KMS-11 (cell line): ENCODE results near the gene DAZAP1.

ENCODE experiments used
- H2AFZ ChIP-seq: fragments of 200-600 bp; sonication (generic); 2 replicates; pipeline ENCODE4 v1.6.1; 2016; ENCODE audit warnings: antibody characterized with exemption, mixed run types, low read depth
- H3K27ac ChIP-seq: fragments of 200-600 bp; sonication (generic); 2 replicates; pipeline ENCODE4 v1.6.1; 2016; ENCODE audit warnings: mild to moderate bottlenecking, mixed run types
- H3K27me3 ChIP-seq: fragments of 200-600 bp; sonication (generic); 2 replicates; pipeline ENCODE4 v1.6.1; 2017; ENCODE audit warnings: mild to moderate bottlenecking, low read depth, mixed run types, moderate library complexity; ENCODE audit not compliant: insufficient read depth
- H3K36me3 ChIP-seq: fragments of 200-600 bp; sonication (generic); 2 replicates; pipeline ENCODE4 v1.6.1; 2017; ENCODE audit warnings: mild to moderate bottlenecking, mixed run types; ENCODE audit not compliant: insufficient read depth
- H3K4me1 ChIP-seq: fragments of 200-600 bp; sonication (generic); 2 replicates; pipeline ENCODE4 v1.6.1; 2016; ENCODE audit warnings: mild to moderate bottlenecking, low read depth, mixed run types; ENCODE audit not compliant: poor library complexity, severe bottlenecking
- H3K4me2 ChIP-seq: fragments of 200-600 bp; sonication (generic); 2 replicates; pipeline ENCODE4 v1.7.0; 2016; ENCODE audit warnings: mild to moderate bottlenecking, mixed run types
- H3K4me3 ChIP-seq: fragments of 200-600 bp; sonication (generic); IDR thresholded peaks from 2 replicates; pipeline ENCODE4 v1.6.1; 2017; ENCODE audit warnings: low read depth, low read length, mixed read lengths; ENCODE audit not compliant: insufficient read depth
- H3K79me2 ChIP-seq: fragments of 200-600 bp; sonication (generic); 2 replicates; pipeline ENCODE4 v1.6.1; 2016; ENCODE audit warnings: low read depth, mixed run types; ENCODE audit not compliant: insufficient read depth
- H3K9ac ChIP-seq: fragments of 200-600 bp; sonication (generic); 2 replicates; pipeline ENCODE4 v1.6.1; 2016; ENCODE audit warnings: mild to moderate bottlenecking, mixed run types
- H4K20me1 ChIP-seq: fragments of 200-600 bp; sonication (generic); 2 replicates; pipeline ENCODE4 v1.6.1; 2016; ENCODE audit warnings: mild to moderate bottlenecking, mixed run types; ENCODE audit not compliant: insufficient read depth
- TF ChIP-seq, protein P1 (sequence below): fragments of 200-600 bp; sonication (generic); conservative IDR thresholded peaks from 2 replicates; pipeline ENCODE4 v1.6.1; 2017; ENCODE audit warnings: low read depth, mild to moderate bottlenecking, antibody characterized with exemption, low read length, moderate library complexity, mixed read lengths

Gene DAZAP1

DNA sequence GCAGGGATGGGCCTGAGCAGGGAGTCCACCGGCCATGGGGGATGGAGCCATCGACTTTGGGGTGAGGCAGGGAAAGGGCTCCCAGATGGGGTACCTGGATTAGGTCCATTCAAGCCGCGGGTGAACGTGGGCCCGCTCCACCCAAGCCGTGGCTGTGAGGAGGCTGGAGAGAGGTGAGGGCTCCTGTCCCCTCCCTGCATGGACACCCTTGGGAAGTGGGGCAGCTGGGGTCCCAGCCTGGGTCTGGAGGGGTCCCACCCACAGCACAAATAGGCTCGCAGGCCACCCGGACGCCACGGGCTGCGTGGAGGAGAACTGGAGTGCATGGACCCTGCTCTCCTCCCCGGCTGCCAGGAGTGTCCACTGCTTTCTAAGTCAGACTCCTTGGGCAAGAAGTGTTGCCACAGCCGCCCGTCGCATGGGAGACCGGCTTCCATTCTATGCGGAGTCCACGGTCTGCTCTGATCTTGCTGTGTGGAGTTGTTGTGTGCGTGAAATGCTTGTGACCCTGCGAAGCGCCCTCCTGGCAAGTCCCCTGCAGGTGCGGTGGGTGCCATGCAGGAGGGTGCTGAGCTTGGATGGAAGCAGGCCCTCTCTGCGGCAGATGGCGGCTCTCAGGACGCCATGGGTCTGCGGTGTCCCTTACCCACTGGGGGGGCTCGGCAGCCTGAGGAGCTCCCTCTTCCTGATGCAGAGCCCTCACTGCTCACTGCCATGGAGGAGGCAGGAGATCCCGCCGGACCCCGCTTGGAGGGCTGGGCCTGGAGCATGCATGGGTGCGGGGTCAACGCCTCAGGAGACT is 2.0 kb downstream of the DAZAP1 start:
- Histone ChIP-seq H3K27me3 (no peaks in the 10 kb centered on the region), H3K4me2 (peak overlapping the region; percentile 76), H3K27ac (peak overlapping the region; percentile 91; the same call in 1 of the 2 replicates), H3K4me3 (peak overlapping the region; percentile 37), H2AFZ (no peak overlapping the region), H3K36me3 (no peaks in the 10 kb centered on the region), H3K9ac (peak overlapping the region; percentile 99; the same call in 1 of the 2 replicates), H3K79me2 (peaks cover 66% of the 10 kb centered on the region), H3K4me1 (peaks cover 36% of the 10 kb centered on the region), H4K20me1 (peaks cover 50% of the 10 kb centered on the region)
- TF ChIP-seq, protein P1, sequence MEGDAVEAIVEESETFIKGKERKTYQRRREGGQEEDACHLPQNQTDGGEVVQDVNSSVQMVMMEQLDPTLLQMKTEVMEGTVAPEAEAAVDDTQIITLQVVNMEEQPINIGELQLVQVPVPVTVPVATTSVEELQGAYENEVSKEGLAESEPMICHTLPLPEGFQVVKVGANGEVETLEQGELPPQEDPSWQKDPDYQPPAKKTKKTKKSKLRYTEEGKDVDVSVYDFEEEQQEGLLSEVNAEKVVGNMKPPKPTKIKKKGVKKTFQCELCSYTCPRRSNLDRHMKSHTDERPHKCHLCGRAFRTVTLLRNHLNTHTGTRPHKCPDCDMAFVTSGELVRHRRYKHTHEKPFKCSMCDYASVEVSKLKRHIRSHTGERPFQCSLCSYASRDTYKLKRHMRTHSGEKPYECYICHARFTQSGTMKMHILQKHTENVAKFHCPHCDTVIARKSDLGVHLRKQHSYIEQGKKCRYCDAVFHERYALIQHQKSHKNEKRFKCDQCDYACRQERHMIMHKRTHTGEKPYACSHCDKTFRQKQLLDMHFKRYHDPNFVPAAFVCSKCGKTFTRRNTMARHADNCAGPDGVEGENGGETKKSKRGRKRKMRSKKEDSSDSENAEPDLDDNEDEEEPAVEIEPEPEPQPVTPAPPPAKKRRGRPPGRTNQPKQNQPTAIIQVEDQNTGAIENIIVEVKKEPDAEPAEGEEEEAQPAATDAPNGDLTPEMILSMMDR, result no peak

DNA sequence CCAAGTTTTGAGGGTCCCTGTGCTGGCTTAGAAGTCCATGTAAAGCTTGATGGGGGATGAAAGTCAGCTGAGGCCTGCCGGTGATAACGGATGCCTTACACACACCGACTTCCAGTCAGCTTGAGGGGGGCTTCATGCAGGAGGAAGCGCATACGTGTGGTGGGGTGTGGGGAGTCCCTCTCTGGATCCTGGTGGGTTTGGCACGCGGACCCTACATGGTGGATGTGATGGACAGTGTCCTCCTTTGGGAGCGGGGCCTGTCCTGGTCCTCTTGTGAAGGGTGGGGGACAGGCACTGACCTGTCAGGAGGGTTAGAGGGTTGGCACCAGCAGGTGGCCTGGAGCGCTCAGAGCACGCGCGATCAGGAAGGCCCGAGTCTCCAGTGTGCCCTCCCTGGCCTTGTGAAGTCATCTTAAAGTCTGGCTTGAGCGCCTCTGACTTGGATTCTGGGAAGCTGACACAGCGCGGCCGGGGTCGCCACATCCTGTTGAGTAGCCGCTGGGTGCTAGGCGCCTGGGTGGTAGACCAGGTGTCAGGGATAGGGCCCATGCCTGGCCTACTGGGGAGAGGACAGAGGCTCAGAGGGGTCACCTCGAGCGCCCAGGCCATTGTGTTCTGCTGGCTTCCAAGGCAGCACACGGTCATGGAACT is 2.9 kb downstream of the DAZAP1 start:
- Histone ChIP-seq H3K4me1 (peaks cover 36% of the 10 kb centered on the region), H3K9ac (no peak overlapping the region), H3K4me3 (no peak overlapping the region), H2AFZ (no peak overlapping the region), H3K27me3 (no peaks in the 10 kb centered on the region), H3K79me2 (peaks cover 75% of the 10 kb centered on the region), H3K27ac (no peak overlapping the region), H3K36me3 (no peaks in the 10 kb centered on the region), H4K20me1 (peaks cover 51% of the 10 kb centered on the region), H3K4me2 (peak overlapping the region; percentile 76; the same call in 1 of the 2 replicates)
- TF ChIP-seq, protein P1, result no peak

DNA sequence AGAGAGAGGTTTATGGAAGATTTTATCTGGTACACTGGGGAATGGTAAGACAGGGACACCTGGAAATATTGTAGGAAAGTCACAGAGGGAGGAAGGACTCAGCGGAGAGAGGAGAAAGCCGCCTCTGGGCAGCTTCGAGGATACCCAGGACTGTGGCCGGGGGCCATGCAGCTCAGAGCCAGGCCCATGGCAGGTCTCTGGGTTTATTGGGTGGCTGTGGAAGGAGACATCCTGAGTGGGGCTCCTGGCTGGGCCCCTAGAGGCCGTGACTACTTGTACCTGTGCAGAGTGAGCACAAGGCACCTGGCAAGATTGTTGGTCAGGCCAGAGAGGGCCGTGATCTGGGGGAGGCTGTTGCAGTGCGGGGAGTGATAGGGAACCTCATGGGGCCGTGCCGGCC is 3.4 kb downstream of the DAZAP1 start:
- no peak overlapping the region for H3K9ac ChIP-seq
- H3K27ac ChIP-seq, result no peak overlapping the region
- H3K4me1 ChIP-seq, result peaks cover 36% of the 10 kb centered on the region
- peaks cover 80% of the 10 kb centered on the region for H3K79me2 ChIP-seq
- H3K4me2 ChIP-seq, result no peak overlapping the region
- TF ChIP-seq, protein P1, result no peak
- H4K20me1 ChIP-seq, result peaks cover 56% of the 10 kb centered on the region
- no peak overlapping the region for H2AFZ ChIP-seq
- H3K4me3 ChIP-seq, result no peak overlapping the region
- H3K27me3 ChIP-seq, result no peaks in the 10 kb centered on the region
- H3K36me3 ChIP-seq, result no peaks in the 10 kb centered on the region

DNA sequence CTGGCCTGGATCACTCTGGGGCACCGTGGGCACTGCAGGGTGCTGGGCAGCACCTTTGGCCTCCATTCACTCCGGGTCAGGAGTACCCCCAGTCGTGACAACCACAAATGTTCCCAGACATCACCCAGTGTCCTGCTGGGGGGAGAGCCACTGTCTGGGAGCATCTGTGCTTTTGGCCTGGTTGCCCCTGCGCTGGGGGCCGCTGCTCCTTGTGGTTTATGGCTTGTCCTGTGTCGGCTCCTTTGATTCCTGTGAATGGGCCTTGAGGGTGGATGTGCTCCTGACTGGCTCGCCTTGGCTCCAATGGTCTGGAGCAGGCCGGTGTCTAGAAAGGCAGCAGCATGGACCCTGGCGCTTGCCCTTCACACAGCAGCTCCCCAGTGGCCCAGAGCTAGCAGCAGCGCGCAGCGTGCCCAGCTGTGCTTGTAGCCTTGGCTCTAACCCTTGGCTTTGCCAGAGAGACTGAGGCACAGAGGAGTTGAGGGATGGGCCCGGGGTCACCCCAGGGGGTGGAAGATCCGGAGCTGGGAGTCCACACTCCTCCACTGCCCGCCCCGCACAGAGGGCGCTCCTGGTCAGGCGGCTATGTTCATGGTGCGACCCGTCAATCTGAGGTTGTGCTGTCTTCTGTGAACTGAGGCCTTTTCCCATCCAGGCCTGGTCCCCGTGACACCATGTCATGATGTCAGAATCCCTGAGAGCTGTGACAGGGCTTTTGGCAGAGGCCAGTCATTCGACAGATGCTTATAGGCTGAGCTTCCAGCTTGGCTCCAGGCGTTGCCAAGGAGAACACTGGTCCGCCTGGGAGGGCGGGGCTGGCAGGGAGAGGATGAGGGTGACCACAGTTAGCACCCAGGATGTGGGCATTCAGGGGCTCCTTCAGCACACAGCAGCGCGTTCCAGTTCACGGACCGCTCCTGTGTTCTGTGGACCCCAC is 4.1 kb downstream of the DAZAP1 start:
- Histone ChIP-seq H3K27me3 (no peaks in the 10 kb centered on the region), H3K4me1 (peaks cover 30% of the 10 kb centered on the region), H3K4me3 (no peak overlapping the region), H3K27ac (no peak overlapping the region), H2AFZ (no peak overlapping the region), H3K36me3 (no peaks in the 10 kb centered on the region), H3K4me2 (no peak overlapping the region), H3K79me2 (peaks cover 87% of the 10 kb centered on the region), H3K9ac (no peak overlapping the region), H4K20me1 (peaks cover 56% of the 10 kb centered on the region)
- TF ChIP-seq, protein P1, result no peak
